Endothelial cell of umbilical vein (primary cell): Measurements from ENCODE around the gene WDR43. TPM values are rescaled to one million over a fixed set of nuclear protein-coding genes. Genes with fewer than 3 reads are reported as not detected.

Experiments used
- BruUV-seq: library from RNA; stranded (reverse); fragments of 400-500 nt; replicated peaks from 2 replicates; lab custom pipeline; 2021; lab: Mats Ljungman, UMichigan
- CTCF ChIA-PET: fragments of 300-600, 350-600 bp; sonication (Branson Sonifier 250); formaldehyde crosslinking; loops from one replicate; lab custom pipeline; 2021; ENCODE audit warnings: antibody characterized with exemption, inconsistent platforms; lab: Charles Lee
- POLR2A ChIA-PET: fragments of 300-600, 350-600 bp; sonication (Branson Sonifier 250); formaldehyde crosslinking; loops from one replicate; lab custom pipeline; 2021; ENCODE audit warnings: antibody characterized with exemption, inconsistent platforms; lab: Charles Lee
- DNase-seq: peaks from one replicate; pipeline ENCODE4 v3.0.0-alpha.2; 2011; ENCODE audit warnings: low read depth, low spot score
- FAIRE-seq: peaks from 2 replicates; lab custom pipeline; 2011; peaks lifted over from hg19 to GRCh38; lab: Jason Lieb, UNC
- H2AFZ ChIP-seq: 2 replicates; pipeline ENCODE4 v1.6.0; 2012; ENCODE audit warnings: low read depth, low read length, control low read depth, inconsistent platforms
- H3K27ac ChIP-seq: 2 replicates; pipeline ENCODE4 v1.5.1; 2011; ENCODE audit warnings: low read depth, mild to moderate bottlenecking, control low read depth, low read length, moderate library complexity; ENCODE audit not compliant: insufficient read depth
- H3K27me3 ChIP-seq, 2 experiments: 2 replicates each; pipeline versions ENCODE4 v1.6.0 to v1.6.1; 2011; ENCODE audit warnings: low read length in 2 of 2, mixed read lengths in 1 of 2; ENCODE audit not compliant: control insufficient read depth in 2 of 2, insufficient read depth in 2 of 2
- H3K36me3 ChIP-seq, 2 experiments: 2 replicates in 1 of 2; 3 replicates in 1 of 2; pipeline ENCODE4 v1.5.1; 2011; ENCODE audit warnings: low read length in 2 of 2, mild to moderate bottlenecking in 1 of 2, moderate library complexity in 1 of 2; ENCODE audit not compliant: control insufficient read depth in 2 of 2, insufficient read depth in 2 of 2; ENCODE audit errors: extremely low read depth in 1 of 2
- H3K4me1 ChIP-seq: 3 replicates; pipeline ENCODE4 v1.5.1; 2011; ENCODE audit warnings: mild to moderate bottlenecking, low read length; ENCODE audit not compliant: control insufficient read depth, insufficient read depth; ENCODE audit errors: extremely low read depth
- H3K4me2 ChIP-seq: 2 replicates; pipeline ENCODE4 v1.6.1; 2011; ENCODE audit warnings: low read length, control low read depth, mixed read lengths; ENCODE audit not compliant: insufficient read depth
- H3K4me3 ChIP-seq, 3 experiments: fragments of 200-600 bp in 1 of 3; sonication (generic), shearing (Covaris generic) in 1 of 3; replicated peaks in 1 of 3; 2 replicates each; pipeline ENCODE4 v1.5.1; 2011 to 2016; ENCODE audit warnings: control low read depth in 3 of 3, low read length in 3 of 3, mild to moderate bottlenecking in 2 of 3, inconsistent platforms in 1 of 3, low read depth in 1 of 3, moderate library complexity in 1 of 3; ENCODE audit not compliant: insufficient read depth in 1 of 3
- H3K79me2 ChIP-seq: 2 replicates; pipeline ENCODE4 v1.6.0; 2012; ENCODE audit warnings: low read length, inconsistent platforms; ENCODE audit not compliant: control insufficient read depth, insufficient read depth
- H3K9ac ChIP-seq: replicated peaks from 2 replicates; pipeline ENCODE3; 2011; ENCODE audit warnings: low read length, control low read depth; ENCODE audit not compliant: insufficient read depth; ENCODE audit errors: extremely low read depth
- H3K9me1 ChIP-seq: replicated peaks from 3 replicates; pipeline ENCODE4 v1.6.0; 2011; ENCODE audit warnings: mild to moderate bottlenecking, low read length; ENCODE audit not compliant: control insufficient read depth, insufficient read depth; ENCODE audit errors: extremely low read depth
- H3K9me3 ChIP-seq: replicated peaks from 2 replicates; pipeline ENCODE4 v1.5.1; 2012; ENCODE audit warnings: low read length, inconsistent platforms; ENCODE audit not compliant: control insufficient read depth, insufficient read depth
- H4K20me1 ChIP-seq: replicated peaks from 2 replicates; pipeline ENCODE3; 2011; ENCODE audit warnings: mild to moderate bottlenecking, low read length; ENCODE audit not compliant: control insufficient read depth, insufficient read depth; ENCODE audit errors: extremely low read depth
- CTCF ChIP-seq, 2 donors: IDR thresholded peaks; 1 replicate in 1 of 2; 2 replicates in 1 of 2; pipeline ENCODE4 v1.5.1; 2011; ENCODE audit warnings: low read length in 2 of 2, mild to moderate bottlenecking in 2 of 2, moderate library complexity in 2 of 2, control low read depth in 1 of 2, inconsistent platforms in 1 of 2, low read depth in 1 of 2; ENCODE audit not compliant: insufficient read depth in 1 of 2; ENCODE audit errors: extremely low read depth in 1 of 2
- EZH2 ChIP-seq: IDR thresholded peaks from 2 replicates; pipeline ENCODE4 v1.6.1; 2012; ENCODE audit warnings: borderline replicate concordance, low read depth, mild to moderate bottlenecking, moderate library complexity, low read length, inconsistent platforms; ENCODE audit not compliant: severe bottlenecking
- FOS ChIP-seq: IDR thresholded peaks from 2 replicates; pipeline ENCODE4 v1.6.1; 2011; ENCODE audit warnings: mild to moderate bottlenecking, low read length, moderate library complexity, borderline replicate concordance; ENCODE audit not compliant: insufficient read depth
- GATA2 ChIP-seq: IDR thresholded peaks from 2 replicates; pipeline ENCODE4 v1.7.0; 2011; ENCODE audit warnings: low read depth, mild to moderate bottlenecking, moderate library complexity, mixed read lengths, low read length; ENCODE audit not compliant: insufficient read length, insufficient read depth
- JUN ChIP-seq: IDR thresholded peaks from 2 replicates; pipeline ENCODE4 v1.6.1; 2011; ENCODE audit warnings: borderline replicate concordance, low read depth; ENCODE audit not compliant: insufficient read length, insufficient read depth
- MAX ChIP-seq: IDR thresholded peaks from 2 replicates; pipeline ENCODE4 v1.6.1; 2011; ENCODE audit not compliant: insufficient read depth, insufficient read length
- MYC ChIP-seq: IDR thresholded peaks from one replicate; pipeline ENCODE4 v1.6.1; 2011; ENCODE audit warnings: mild to moderate bottlenecking, low read depth, low read length
- POLR2A ChIP-seq: IDR thresholded peaks from 2 replicates; pipeline ENCODE4 v1.6.1; 2012; ENCODE audit warnings: low read depth, mild to moderate bottlenecking, control low read depth, low read length
- POLR2AphosphoS5 ChIP-seq: IDR thresholded peaks from 2 replicates; pipeline ENCODE4 v1.6.1; 2012; ENCODE audit warnings: low read depth, mild to moderate bottlenecking, control low read depth, low read length, moderate library complexity; ENCODE audit not compliant: insufficient read depth
- dilution Hi-C: fragments of 300-500 bp; cut with MboI; formaldehyde crosslinking; loops from one replicate; pipeline ENCODE4 v1.15.0; 2019; ENCODE audit warnings: low sequenced_read_pairs; ENCODE audit not compliant: extremely low pct_ligation_motif_present
- intact Hi-C: fragments of 100-400 bp; cut with micrococcal nuclease; formaldehyde crosslinking; loops from one replicate; pipeline ENCODE4 v1.10.0; 2022
- polyA plus RNA-seq, 4 experiments: library from polyadenylated mRNA; depleted of rRNA in 3 of 4; stranded (reverse) in 3 of 4; unstranded in 1 of 4; fragments of >200 nt; gene quantifications; 2 replicates each; pipeline versions ENCODE4 v1.2.1 to v1.2.3, GENCODE V29; 2011 to 2012; ENCODE audit warnings: missing spikeins in 1 of 4
- total RNA-seq: library from RNA; stranded (reverse); gene quantifications from 2 replicates; pipeline ENCODE4 v1.2.3, GENCODE V29; 2021

WDR43 gene
- total and polyA plus RNA-seq, 2 donors (not counting 3 experiments of a cell fraction or from before 2014, with no cell fraction given) = 23.7 to 60.6 TPM

GRCh38 chr2:28990445-28990844 is 96.0 kb downstream of the WDR43 start:
- H3K27me3 ChIP-seq = no peaks in the 10 kb centered on the region
- no TSS peak for BruUV-seq
- H3K27ac ChIP-seq = no peak overlapping the region
- H3K4me1 ChIP-seq = no peaks in the 10 kb centered on the region
- H3K9ac ChIP-seq = no peak overlapping the region
- dilution Hi-C loops = no loop called here
- no peak overlapping the region for H2AFZ ChIP-seq
- intact Hi-C loops = no loop called here
- no peaks in the 10 kb centered on the region for H3K79me2 ChIP-seq
- DNase-seq (no peak), FAIRE-seq (no peak)
- no peaks in the 10 kb centered on the region for H3K9me3 ChIP-seq
- no peaks in the 10 kb centered on the region for H3K9me1 ChIP-seq
- CTCF ChIA-PET = no interaction called here
- no peaks in the 10 kb centered on the region for H4K20me1 ChIP-seq
- no peak overlapping the region for H3K4me3 ChIP-seq
- no peaks in the 10 kb centered on the region for H3K36me3 ChIP-seq
- H3K4me2 ChIP-seq = no peak overlapping the region
- POLR2A ChIA-PET = no interaction called here
- TF ChIP-seq CTCF (IDR thresholded peaks at IDR 0.05; ENCODE audit: extremely low read depth in 1 of 2, insufficient read depth in 1 of 2, low read depth in 1 of 2, low read length in 2 of 2) = no peak
- no peak for TF ChIP-seq MYC
- no peak for TF ChIP-seq EZH2
- no peak for TF ChIP-seq MAX
- TF ChIP-seq FOS = no peak
- no peak for TF ChIP-seq POLR2AphosphoS5
- no peak for TF ChIP-seq POLR2A
- TF ChIP-seq GATA2 = no peak
- TF ChIP-seq JUN = no peak
